Type B pancreatic cell (in vitro differentiated cells): ENCODE data around the gene MPDZ. TPM values are rescaled to one million over a fixed set of nuclear protein-coding genes. Genes with fewer than 3 reads are reported as not detected.
A peak's percentile ranks its signal among the peaks of the same experiment; 100 is the strongest.

Experiments
- DNase-seq: peaks from one replicate; pipeline ENCODE4 v3.0.0; 2021; ENCODE audit warnings: mixed read lengths; ENCODE audit not compliant: unreplicated experiment; ENCODE audit errors: extremely low spot score
- H3K27ac Mint-ChIP-seq: 2 replicates; pipeline ENCODE4 v1.8.0; 2021; ENCODE audit warnings: mild to moderate bottlenecking, mixed read lengths
- H3K27me3 Mint-ChIP-seq: 2 replicates; pipeline ENCODE4 v1.8.0; 2021; ENCODE audit warnings: mixed read lengths
- H3K36me3 Mint-ChIP-seq: 2 replicates; pipeline ENCODE4 v1.8.0; 2021; ENCODE audit warnings: mixed read lengths
- H3K4me1 Mint-ChIP-seq: one replicate; pipeline ENCODE4 v1.8.0; 2021; ENCODE audit warnings: mixed read lengths; ENCODE audit not compliant: unreplicated experiment
- H3K4me3 Mint-ChIP-seq: 2 replicates; pipeline ENCODE4 v1.8.0; 2021; ENCODE audit warnings: mild to moderate bottlenecking, mixed read lengths
- H3K9me3 Mint-ChIP-seq: 2 replicates; pipeline ENCODE4 v1.8.0; 2021; ENCODE audit warnings: mixed read lengths
- CTCF ChIP-seq: fragments of 200-600 bp; sonication (generic); conservative IDR thresholded peaks from 2 replicates; pipeline ENCODE4 v1.5.0; 2021; ENCODE audit warnings: antibody characterized with exemption, mild to moderate bottlenecking
- total RNA-seq: library from RNA; stranded (reverse); gene quantifications from 2 replicates; pipeline ENCODE4 v1.2.1, GENCODE V29; 2021; ENCODE audit warnings: low replicate concordance

Gene MPDZ
- total RNA-seq, 1 donor from 2014 or later: 53.0 TPM

GRCh38 chr9:13282998-13283397 is 3.5 kb upstream of the MPDZ start:
- DNase-seq: no peak
- no peaks in the 10 kb centered on the region for H3K9me3 Mint-ChIP-seq
- H3K4me3 Mint-ChIP-seq: no peak overlapping the region
- no peak for TF ChIP-seq CTCF
- H3K27me3 Mint-ChIP-seq: peaks cover 2% of the 10 kb centered on the region
- H3K36me3 Mint-ChIP-seq: no peaks in the 10 kb centered on the region
- H3K4me1 Mint-ChIP-seq: peaks cover 28% of the 10 kb centered on the region
- H3K27ac Mint-ChIP-seq: peak overlapping the region; percentile 20

GRCh38 chr9:13281356-13282016 is 2.0 kb upstream of the MPDZ start:
- H3K36me3 Mint-ChIP-seq: no peaks in the 10 kb centered on the region
- H3K9me3 Mint-ChIP-seq: no peaks in the 10 kb centered on the region
- peaks cover 36% of the 10 kb centered on the region for H3K4me1 Mint-ChIP-seq
- TF ChIP-seq CTCF: no peak
- no peak for DNase-seq
- peak overlapping the region; percentile 37 for H3K4me3 Mint-ChIP-seq
- H3K27me3 Mint-ChIP-seq: peaks cover 2% of the 10 kb centered on the region
- H3K27ac Mint-ChIP-seq: no peak overlapping the region

GRCh38 chr9:13278368-13279246 is 885 bp downstream of the MPDZ start:
- H3K27ac Mint-ChIP-seq: peak overlapping the region; percentile 97
- H3K27me3 Mint-ChIP-seq: peaks cover 2% of the 10 kb centered on the region
- peak; percentile 19 for TF ChIP-seq CTCF
- H3K4me1 Mint-ChIP-seq: peaks cover 43% of the 10 kb centered on the region
- peaks cover 5% of the 10 kb centered on the region for H3K36me3 Mint-ChIP-seq
- H3K4me3 Mint-ChIP-seq: peak overlapping the region; percentile 99
- H3K9me3 Mint-ChIP-seq: peaks cover 6% of the 10 kb centered on the region
- peak; percentile 74 for DNase-seq

- no peak for TF ChIP-seq CTCF
- no peak for DNase-seq
- peak overlapping the region; percentile 97 for H3K27ac Mint-ChIP-seq
These were observed 1.5 kb downstream of the MPDZ start for GRCh38 chr9:13278023-13278367.

GRCh38 chr9:13274886-13275641 is 4.4 kb downstream of the MPDZ start:
- Mint-ChIP-seq H3K27me3 (peaks cover 2% of the 10 kb centered on the region), H3K27ac (no peak overlapping the region), H3K9me3 (peaks cover 6% of the 10 kb centered on the region), H3K4me3 (no peak overlapping the region), H3K4me1 (peaks cover 36% of the 10 kb centered on the region), H3K36me3 (peaks cover 5% of the 10 kb centered on the region)
- no peak for TF ChIP-seq CTCF
- DNase-seq: no peak

More at GRCh38 chr9:13278023-13278367, 1.5 kb downstream of the MPDZ start:
- Mint-ChIP-seq H3K36me3 (peaks cover 5% of the 10 kb centered on the region), H3K4me1 (peaks cover 37% of the 10 kb centered on the region), H3K4me3 (peak overlapping the region; percentile 99), H3K9me3 (peaks cover 6% of the 10 kb centered on the region), H3K27me3 (peaks cover 2% of the 10 kb centered on the region)
